UCSD-AML1 (cell line): ENCODE measurements around the gene C7orf57.
"Not testable (repeated sequence)": the region's sequence is repeated elsewhere in the genome, so short reads cannot be mapped to it uniquely, and the experiment has no call there.

Experiments
- DNase-seq: peaks from one replicate; lab custom pipeline; 2025; ENCODE audit not compliant: unreplicated experiment; lab: John Stamatoyannopoulos, UW

C7orf57 gene

GRCh38 chr7:48033922-48034321 lies 1.4 kb upstream of the C7orf57 start:
- no peak for DNase-seq

- no peak for DNase-seq
Observed at GRCh38 chr7:48035967-48036478, 680 bp downstream of the C7orf57 start.

DNA sequence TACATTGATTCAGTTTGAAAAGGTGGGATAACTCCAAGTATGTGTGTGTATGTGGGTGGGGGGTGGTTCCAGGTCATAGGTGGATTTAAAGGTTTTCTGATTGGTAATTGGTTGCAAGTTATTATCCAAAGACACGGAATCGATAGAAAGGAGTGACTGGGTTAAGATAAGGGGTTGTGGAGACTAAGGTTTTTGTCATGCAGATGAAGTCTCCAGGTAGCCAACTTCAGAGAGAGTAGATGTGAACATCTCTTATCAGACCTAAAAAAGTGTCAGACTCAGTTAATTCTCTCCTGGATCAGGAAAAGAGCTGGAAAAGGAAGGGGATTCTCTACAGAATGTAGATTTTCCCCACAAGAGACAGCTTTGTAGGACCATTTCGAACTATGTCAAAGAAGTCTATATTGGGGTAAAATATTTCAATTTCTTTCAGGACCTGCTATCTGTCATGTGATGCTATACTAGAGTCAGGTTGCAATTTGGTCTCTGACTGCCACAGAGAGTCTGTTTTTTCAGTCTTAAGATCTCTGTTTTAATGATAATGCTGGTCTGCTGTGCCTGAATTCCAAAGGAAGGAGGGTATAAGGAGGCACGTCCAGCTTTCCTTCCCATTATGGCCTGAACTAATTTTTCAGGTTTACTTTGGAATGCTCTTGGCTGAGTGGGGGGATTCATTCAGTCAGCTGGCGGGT lies 3.6 kb downstream of the C7orf57 start:
- DNase-seq: no peak

DNA sequence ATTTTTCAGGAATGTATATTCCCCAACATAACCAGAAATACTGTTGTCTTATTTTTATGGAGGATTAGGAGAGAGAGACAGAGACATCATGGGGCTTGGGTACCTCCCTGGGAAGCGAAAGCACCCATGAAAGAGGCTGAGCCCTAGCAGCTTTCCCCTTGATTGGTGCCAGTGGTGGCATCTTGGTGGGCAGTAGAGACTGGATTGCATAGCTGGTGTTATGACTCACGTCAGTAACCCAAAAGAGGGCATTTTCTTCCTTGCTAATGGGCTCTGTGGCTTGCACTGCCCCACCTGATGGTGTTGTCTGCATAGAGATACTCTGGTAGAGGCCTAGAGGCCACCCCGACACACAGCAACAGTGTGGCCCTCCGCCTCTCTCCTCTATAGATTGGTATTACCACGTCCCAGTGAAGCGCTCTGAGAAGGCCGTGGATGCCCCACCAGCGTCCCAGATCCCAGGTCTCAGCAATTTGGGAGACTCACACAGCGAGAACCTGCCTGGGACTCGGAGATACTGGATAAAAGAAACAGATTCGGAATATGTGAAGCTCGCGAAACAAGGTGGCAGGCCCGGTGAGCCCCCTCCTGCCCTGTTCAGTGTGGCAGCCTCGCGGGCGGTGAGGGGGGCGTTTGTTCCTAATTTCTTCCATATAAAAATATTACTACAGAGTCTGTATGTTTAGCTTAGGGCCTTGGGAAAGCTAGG lies 5.8 kb downstream of the C7orf57 start:
- DNase-seq: no peak

DNA sequence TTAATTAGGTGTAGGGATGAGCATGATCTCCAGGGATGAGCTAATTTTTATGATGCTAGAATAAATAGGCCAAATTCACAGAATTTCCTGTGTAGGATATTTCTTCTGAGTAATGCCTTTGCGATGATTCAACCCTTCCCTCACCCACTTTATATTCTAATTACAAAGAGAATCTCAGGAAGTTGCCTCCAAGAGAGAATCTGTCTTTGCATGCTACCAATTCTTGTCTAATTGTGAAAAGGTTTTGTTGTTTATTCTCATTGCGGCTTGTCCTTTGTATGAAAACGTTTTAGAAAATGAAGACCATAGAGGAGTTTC lies 6.3 kb downstream of the C7orf57 start:
- DNase-seq: no peak

- no peak for DNase-seq
Observed at GRCh38 chr7:48042216-48042615, 6.9 kb downstream of the C7orf57 start.

DNA sequence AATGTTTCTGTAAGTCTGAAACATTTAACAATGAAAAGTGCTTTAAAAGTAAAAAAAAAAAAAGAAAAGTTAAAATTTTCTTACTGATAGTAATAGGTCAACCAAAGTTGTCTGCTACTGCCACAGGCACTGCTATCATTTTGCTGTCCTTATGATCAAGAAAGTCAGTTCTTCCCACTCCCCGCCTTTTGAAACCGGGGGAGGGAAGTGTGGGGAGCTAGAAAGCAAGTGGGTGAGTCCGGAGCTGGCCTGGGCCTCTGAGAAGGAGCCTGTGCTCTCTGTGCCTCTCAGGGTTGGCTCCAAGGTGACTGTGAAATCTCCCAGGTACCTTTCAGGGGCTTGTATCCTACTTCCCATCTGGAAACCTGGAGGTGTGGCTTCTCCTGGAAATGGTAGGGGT lies 7.3 kb downstream of the C7orf57 start:
- no peak for DNase-seq

DNA sequence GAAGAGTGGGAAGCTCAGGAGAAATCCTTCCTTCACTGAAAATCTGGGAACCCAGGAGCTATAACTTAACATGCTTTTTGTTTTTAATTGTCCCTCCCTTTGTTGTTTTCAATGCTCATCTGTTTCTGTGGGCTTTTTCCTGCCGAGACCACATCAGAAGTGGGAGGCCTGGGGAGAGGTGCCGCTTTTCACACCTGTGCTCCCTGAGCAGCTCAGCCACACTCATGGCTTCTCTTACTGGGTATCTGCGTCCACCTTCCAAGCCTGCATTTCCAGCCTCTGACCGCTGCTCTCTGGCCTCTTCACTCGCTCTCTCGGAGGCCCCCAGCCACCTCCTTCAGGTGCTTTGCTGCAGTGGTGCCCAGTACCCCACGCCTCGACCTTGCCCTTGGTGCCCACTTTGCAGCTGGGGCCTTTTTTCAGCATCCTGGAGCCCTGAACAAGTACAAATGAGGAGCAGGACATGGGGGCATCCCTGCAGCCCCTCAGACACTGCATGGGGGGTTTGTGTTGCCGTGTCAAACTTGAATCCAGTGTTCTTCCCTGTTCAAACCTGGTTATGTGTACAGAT lies 9.9 kb downstream of the C7orf57 start:
- no peak for DNase-seq

DNA sequence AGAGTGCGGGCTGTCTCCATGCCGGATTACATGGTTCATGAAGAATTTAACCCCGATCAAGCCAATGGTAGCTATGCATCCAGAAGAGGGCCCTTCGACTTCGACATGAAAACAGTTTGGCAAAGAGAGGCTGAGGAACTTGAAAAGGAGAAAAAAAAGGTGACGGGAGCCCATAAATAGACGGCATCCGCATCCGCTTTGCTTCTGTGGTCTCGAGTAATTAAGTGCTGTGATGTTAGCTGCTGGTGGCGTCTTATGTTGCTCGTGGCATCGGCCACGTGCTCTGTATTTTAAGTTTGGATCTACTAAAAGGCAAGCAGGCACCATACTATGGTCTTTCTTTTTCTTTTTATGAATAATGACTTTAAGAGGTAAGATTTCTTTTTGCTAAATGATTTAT lies 11.1 kb downstream of the C7orf57 start:
- DNase-seq: no peak

DNA sequence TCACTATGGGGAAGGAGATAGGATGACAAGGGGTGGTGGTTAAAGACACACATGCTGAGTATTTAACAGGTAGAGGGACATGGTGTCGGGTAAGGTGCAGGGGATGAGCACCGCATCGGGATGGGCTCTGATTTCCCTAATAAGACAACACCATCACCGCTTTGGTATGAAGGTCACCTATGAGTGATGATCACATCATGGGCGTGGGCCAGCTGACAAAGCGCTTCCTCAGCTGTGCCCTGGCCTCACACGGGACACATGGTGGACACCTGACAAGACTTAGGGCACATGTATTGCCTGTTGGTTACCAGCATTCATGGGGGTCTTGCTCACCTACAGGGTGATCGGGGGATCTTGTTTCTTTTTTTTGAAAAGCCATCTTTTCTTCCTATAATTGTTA lies 12.8 kb downstream of the C7orf57 start:
- no peak for DNase-seq

DNA sequence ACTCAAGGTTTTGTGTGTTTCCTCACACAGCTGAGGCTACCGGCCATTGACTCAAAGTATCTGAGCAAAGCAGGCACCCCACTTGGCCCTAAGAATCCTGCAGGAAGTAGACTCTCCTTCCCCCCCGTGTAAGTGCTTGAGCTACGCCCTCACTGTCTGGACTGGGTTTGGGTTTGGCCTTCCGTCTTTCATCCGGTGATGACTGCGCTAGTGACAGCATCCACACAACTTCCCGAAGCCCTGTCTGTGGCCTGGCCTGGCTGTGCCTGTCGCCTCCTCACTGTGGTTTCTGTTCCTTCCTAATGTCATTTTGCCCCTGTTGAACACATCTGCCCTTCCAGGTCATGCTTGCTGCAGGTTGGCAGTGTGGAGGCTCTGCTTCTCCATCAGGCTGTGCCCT lies 14.5 kb downstream of the C7orf57 start:
- DNase-seq: peak; percentile 55

- DNase-seq: no peak
Observed at GRCh38 chr7:48052748-48053147, 17.4 kb downstream of the C7orf57 start.

DNA sequence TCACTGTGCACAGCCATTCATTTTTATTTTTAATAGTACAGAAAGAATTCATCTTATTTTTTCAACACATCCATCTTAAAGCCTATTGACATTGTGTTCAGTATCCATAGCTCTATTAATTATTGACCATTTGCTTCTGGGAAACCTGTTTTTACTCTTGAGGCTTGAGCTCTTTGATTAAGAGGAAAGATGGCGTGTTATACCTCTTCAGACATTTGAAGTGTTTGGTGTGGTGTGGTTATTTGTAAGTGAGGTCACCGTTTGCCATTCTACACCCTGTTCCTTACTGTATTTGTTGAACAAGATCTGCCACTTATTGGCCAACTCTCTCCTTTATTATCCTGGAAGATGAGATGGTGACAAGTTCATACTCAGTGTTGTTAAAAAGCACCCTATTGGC lies 18.4 kb downstream of the C7orf57 start:
- no peak for DNase-seq

DNA sequence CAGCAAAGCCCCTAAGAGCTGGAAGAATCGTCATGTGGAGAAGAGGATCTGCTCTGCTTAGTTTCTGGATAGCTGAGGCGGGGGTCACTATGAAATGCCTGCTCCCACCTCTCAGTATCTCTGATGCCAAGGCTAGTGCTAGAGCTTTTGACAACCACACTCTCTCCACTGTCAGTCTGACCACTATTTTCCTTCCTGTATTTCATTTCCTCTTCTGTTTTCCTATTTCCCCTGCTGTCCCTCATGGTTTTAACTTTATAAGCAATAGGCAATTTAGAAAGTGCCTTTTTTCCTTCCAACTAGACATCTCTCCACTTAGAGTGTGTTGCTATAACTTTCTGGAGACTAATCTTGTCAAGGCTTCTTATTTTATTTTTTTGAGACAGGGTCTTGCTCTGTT lies 23.6 kb downstream of the C7orf57 start:
- DNase-seq: no peak

- DNase-seq: no peak
Observed at GRCh38 chr7:48059706-48060105, 24.4 kb downstream of the C7orf57 start.

DNA sequence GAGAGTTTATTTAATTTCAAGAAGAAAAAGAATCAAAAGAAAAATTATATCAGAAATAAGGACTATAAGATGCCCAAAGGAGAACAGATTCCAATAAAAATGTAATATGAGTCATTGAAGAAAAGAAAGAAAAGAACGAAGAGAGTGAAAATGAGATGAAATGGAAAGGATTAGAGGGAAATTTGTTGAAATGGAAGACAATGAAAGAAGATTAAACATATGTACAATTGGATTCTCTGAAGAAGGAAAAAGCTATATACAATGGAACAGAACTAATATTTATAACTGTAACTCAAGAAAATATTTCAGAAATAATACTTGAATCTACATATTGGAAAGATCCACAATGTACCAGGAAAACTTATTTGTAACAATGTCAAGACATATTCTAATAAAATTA lies 28.6 kb downstream of the C7orf57 start:
- no peak for DNase-seq

DNA sequence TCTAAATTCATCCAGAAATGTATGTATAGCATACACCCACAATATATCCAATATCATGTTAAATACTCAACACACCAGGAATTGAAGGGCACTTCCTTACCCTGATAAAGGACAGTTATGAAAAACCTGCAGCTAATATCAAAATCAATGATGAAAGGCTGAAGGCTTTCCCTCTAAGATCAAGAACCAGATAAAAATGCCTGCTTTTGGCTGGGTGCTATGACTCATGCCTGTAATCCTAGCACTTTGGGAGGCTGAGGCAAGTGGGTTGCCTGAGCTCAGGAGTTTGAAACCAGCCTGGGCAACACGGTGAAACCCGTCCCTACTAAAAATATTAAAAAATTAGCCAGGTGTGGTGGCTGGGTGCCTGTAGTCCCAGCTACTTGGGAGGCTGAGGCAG lies 32.1 kb downstream of the C7orf57 start:
- DNase-seq: no peak

GRCh38 chr7:48074204-48074654 lies 38.9 kb downstream of the C7orf57 start:
- no peak for DNase-seq

- DNase-seq: no peak
Observed at GRCh38 chr7:48077423-48077822, 42.1 kb downstream of the C7orf57 start.

- DNase-seq: no peak
Observed at GRCh38 chr7:48078470-48078869, 43.1 kb downstream of the C7orf57 start.

DNA sequence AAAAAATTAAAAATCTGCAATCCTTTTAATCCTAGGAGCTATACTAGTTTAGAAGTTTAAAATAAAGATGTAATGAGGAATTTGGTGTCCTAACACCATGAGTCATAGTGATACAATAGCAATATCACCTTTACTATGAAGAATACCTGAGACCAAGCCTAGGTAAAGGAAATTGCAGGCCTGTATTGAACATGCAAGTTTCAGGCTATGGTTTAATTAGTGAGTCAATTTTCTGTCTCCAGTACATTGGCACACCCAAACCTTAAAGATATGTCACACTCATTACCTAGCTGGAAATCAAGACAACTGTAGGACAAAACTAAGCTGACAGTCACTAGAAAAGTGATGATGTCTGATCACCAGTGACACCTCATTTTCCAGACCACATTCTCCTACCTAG lies 47.0 kb downstream of the C7orf57 start:
- not testable (repeated sequence) for DNase-seq

GRCh38 chr7:48083114-48083830 lies 47.9 kb downstream of the C7orf57 start:
- no peak for DNase-seq
